T-helper 9 cell (primary cell): ENCODE results near the gene ACTR3C.
"Not testable (repeated sequence)": the region's sequence is repeated elsewhere in the genome, so short reads cannot be mapped to it uniquely, and the experiment has no call there.

ENCODE experiments used
- DNase-seq: peaks from one replicate; pipeline ENCODE4 v3.0.0-alpha.2; 2020

ACTR3C gene

GRCh38 chr7:150278383-150278782, 45.0 kb downstream of the ACTR3C start:
- not testable (repeated sequence) for DNase-seq

- not testable (repeated sequence) for DNase-seq
Measured at GRCh38 chr7:150276132-150276695, 47.1 kb downstream of the ACTR3C start.

- not testable (repeated sequence) for DNase-seq
Measured at GRCh38 chr7:150271898-150272297, 51.4 kb downstream of the ACTR3C start.

DNA sequence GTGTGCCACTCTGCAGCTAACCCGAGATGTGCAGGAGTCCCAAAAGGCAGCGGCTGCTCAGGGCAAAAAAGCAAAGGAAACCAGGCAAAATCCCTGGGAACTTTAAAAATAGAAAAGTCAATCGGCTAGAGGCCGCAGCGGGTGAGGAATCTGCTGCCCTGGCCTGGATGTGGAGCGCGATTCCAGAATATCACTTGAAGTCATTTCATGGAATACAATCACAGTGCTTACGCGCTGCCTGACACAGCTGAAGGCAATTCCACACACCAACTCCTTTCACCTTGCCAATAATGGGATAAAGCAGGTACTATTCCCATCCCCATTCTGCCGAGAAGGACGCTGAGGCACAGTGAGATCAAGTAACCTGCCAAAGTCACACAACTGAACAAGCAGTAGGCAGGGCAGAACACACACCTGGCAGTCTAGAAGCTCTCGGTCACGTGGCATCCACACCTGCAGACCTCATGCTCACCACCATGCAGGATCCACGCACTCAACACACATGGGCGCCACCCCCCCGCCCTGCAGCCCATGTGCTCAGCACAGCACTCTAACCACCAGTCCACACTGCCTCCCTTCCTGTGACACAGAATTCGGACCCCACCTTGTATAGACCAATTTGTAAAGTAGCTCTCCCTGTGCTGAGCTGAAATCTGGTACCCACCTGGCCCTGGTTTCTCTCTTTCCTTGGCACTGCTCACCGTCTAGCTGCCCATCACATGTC, 53.1 kb downstream of the ACTR3C start:
- not testable (repeated sequence) for DNase-seq

GRCh38 chr7:150268798-150269197, 54.5 kb downstream of the ACTR3C start:
- not testable (repeated sequence) for DNase-seq

DNA sequence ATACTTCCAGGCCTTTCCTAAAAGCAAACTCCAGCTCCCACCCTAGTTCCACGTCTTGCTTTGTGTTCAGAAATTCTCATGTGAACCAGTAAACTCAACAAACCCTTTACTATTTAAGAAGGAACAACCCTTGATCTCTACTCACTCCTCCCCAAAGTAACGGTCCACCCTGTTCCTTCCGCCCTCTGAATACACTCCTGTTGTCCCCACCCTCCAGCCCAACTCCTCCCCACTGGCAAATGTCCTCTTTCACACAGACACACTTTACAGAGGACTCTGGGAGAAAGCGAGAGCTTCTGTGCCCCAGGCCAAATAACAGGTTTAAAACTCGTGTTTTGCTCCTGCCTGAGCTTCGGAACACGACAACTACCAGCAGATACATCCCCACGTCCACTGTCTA, 55.1 kb downstream of the ACTR3C start:
- DNase-seq = not testable (repeated sequence)

GRCh38 chr7:150266953-150267665, 56.2 kb downstream of the ACTR3C start:
- DNase-seq = not testable (repeated sequence)

DNA sequence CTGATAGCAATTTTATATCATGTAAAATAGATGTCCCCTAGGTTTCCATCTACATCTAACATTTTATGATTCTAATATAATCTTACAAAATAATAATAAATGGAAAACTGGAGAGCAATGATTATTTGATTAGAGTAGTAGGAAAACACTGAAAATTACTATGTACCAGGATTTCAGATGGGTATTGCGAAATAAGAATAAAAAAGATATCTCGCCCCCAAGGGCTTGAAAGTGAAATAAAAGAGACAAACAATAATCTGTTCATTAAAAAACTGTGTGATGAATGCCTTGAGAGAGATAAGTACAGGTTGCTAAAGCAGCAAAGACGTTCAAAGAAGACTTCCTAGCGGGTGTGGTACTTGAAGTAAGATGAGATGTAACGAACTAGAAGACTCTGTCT, 60.7 kb downstream of the ACTR3C start:
- DNase-seq = not testable (repeated sequence)

DNA sequence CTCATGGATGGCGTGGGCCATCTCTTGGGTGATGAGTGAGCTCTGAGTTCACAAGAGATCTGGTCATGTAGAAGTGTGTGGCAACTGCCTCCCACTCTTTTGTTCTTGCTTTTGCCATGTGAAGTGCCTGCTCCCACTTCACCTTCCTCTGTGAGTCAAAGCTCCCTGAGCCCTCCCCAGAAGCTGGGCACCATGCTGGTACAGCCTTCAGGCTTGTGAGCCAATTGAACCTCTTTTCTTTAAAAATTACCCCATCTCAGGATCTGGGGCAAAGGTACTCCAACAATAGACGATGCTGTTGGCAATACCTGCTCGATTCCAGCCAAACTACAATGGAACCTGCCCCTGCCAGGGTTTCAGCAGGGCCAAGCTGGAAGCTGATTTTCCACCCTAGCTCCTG, 75.6 kb downstream of the ACTR3C start:
- DNase-seq = not testable (repeated sequence)

DNA sequence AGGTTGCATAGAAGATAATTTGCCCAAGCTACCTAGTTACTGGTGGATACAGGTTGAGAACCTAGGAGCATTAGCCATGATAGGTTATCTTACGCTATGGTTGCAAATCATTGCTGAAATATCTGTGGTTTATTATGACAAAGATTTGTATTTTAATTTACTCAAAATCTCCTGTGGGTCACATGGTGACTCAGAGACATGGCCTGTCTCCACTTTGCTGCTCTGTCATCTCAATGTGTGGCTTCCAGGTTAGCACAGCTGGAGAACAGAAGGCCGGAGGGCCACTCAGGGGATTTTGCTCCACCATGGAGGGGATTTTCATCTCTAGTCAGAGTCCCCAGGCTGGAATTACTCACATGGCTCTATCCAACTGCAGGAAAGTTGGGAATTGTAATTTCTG, 78.1 kb downstream of the ACTR3C start:
- DNase-seq = not testable (repeated sequence)

GRCh38 chr7:150242935-150243334, 80.4 kb downstream of the ACTR3C start:
- DNase-seq = not testable (repeated sequence)

DNA sequence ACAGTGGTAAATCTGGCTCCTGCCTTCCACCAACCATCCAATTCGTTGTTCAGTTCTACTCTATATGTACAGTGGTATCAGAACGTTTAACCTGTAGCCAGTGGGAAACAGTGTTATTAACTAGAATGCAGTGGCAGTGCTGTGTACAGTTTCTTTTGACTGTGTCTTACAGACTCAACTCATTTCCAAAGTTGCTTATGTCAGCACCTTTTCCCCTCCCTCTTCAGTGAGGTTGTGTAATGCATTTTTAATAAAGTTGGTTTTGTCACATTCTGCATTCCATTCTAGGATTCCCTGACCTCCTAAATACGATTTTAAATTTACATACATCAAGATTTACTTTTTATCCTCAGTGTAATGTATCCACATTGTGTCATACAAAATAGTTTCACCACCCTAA, 97.9 kb downstream of the ACTR3C start:
- DNase-seq = not testable (repeated sequence)

DNA sequence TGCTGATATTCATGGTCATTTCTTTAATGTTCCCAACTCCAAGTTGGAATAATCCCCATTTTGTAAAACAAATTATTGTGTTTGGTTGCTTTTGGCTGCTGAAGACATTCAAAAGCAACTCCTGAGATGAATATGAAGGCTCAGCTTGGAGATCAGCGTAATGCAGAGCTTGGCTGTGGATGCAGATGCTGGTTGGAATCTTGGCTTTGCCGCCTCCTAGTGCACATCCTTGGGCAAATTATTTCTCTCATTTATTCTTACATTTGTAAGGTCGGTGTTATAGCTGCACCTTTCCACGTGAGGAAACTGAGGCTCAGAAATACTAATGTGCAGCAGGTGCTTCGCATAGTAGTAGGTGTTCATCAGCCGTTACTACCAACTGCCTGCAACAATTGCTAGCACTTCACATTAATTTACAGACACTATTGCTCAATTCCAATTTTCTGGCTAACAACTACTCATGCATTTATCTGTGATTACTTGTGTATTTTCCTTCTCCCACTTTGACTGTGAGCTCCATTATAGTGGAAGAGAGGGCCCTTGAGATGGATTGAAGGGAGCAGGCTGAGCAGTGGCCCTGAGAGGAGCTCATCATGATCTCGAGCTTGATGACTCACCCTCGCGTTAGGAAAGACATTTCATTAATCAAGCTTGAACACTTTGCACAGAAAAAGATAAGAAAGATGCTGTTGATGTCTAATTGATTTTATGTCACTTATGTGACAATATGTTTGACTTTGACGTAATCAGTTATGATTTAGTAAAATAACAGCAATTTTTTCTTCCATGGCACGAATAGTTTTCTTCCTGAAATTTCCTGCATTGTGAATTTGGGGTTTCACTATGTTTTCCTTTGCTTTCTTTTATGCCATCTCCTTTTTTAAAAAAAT, 101.0 kb downstream of the ACTR3C start:
- DNase-seq = not testable (repeated sequence)

DNA sequence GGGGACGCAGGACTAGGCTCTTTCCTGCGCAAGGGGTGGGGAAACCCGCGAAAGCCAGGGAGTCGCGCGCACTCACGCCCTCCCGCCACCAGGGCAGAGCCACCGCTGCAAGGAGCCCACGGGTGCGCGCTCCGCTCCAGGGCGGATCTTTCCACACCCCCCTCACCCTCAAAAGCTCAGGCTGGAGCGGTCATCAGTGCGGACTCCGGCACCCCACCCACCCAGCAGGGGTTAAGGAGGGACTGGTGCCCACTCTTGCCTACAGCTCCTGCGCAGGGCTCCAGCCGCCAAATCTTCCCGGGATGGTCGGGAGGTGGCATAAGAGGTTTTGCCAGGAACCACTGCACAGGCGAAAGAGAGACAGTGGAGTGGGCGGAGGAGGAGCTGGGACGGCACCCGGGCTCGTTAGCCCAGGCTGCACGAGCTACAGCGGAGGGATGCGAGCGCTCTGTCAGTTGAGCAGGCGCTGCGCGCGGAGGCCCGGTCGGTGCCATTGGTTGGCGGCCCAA, 102.6 kb downstream of the ACTR3C start:
- DNase-seq = not testable (repeated sequence)

GRCh38 chr7:150219941-150220658, 103.2 kb downstream of the ACTR3C start:
- DNase-seq = not testable (repeated sequence)

DNA sequence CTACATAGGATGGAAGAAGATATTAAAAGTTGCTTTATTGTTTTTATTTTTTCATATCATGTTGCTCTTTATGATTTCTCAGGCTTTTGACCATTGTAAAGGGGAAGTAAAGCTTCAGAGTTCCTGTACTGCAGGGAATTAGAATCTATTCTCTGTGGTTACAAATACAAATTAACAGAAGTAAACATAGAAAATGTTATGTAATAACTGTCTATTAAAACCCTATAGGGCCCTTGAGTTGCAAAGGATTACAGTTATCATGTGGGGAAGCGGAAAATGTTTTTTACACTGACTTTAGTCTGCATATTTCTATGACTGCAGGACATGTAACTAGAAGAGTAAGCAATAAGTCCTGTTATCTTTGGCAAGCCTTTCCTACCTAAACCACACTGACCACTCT, 116.5 kb downstream of the ACTR3C start:
- not testable (repeated sequence) for DNase-seq

DNA sequence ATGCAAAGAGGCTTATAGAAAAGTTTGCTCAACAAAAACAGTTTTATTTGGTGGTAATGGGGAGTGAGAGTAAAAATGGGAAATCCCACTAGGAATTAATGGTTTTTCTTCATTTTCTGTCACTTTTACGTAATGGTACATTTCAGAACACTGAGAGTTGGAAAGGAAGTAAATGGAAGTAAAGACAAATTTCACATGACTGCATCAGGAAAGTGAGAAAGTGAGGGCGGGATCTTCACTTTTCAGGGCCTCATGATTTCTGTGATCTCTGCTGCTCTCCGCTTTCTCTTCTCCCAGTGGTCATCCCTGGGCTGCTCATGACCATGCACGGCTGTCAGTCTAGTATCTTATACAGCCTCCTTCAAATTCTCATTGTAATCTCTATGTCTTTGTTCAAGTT, 117.5 kb downstream of the ACTR3C start:
- DNase-seq = not testable (repeated sequence)

GRCh38 chr7:150204577-150204976, 118.8 kb downstream of the ACTR3C start:
- not testable (repeated sequence) for DNase-seq

GRCh38 chr7:150202894-150203293, 120.5 kb downstream of the ACTR3C start:
- DNase-seq = not testable (repeated sequence)
